Endothelial cell of umbilical vein (primary cell): ENCODE measurements around the gene PTPRD.

Experiments
- CTCF ChIP-seq, 2 donors: IDR thresholded peaks; 1 replicate in 1 of 2; 2 replicates in 1 of 2; pipeline ENCODE4 v1.5.1; 2011; ENCODE audit warnings: low read length in 2 of 2, mild to moderate bottlenecking in 2 of 2, moderate library complexity in 2 of 2, control low read depth in 1 of 2, inconsistent platforms in 1 of 2, low read depth in 1 of 2; ENCODE audit not compliant: insufficient read depth in 1 of 2; ENCODE audit errors: extremely low read depth in 1 of 2
- EZH2 ChIP-seq: IDR thresholded peaks from 2 replicates; pipeline ENCODE4 v1.6.1; 2012; ENCODE audit warnings: borderline replicate concordance, low read depth, mild to moderate bottlenecking, moderate library complexity, low read length, inconsistent platforms; ENCODE audit not compliant: severe bottlenecking
- GATA2 ChIP-seq: IDR thresholded peaks from 2 replicates; pipeline ENCODE4 v1.7.0; 2011; ENCODE audit warnings: low read depth, mild to moderate bottlenecking, moderate library complexity, mixed read lengths, low read length; ENCODE audit not compliant: insufficient read length, insufficient read depth
- MAX ChIP-seq: IDR thresholded peaks from 2 replicates; pipeline ENCODE4 v1.6.1; 2011; ENCODE audit not compliant: insufficient read depth, insufficient read length
- MYC ChIP-seq: IDR thresholded peaks from one replicate; pipeline ENCODE4 v1.6.1; 2011; ENCODE audit warnings: mild to moderate bottlenecking, low read depth, low read length
- POLR2A ChIP-seq: IDR thresholded peaks from 2 replicates; pipeline ENCODE4 v1.6.1; 2012; ENCODE audit warnings: low read depth, mild to moderate bottlenecking, control low read depth, low read length
- POLR2AphosphoS5 ChIP-seq: IDR thresholded peaks from 2 replicates; pipeline ENCODE4 v1.6.1; 2012; ENCODE audit warnings: low read depth, mild to moderate bottlenecking, control low read depth, low read length, moderate library complexity; ENCODE audit not compliant: insufficient read depth

GRCh38 chr9:9963841-9964240 lies 649.0 kb downstream of the PTPRD start:
- no peak for TF ChIP-seq CTCF (IDR thresholded peaks at IDR 0.05; ENCODE audit: extremely low read depth in 1 of 2, insufficient read depth in 1 of 2, low read depth in 1 of 2, low read length in 2 of 2)
- TF ChIP-seq POLR2A: no peak
- no peak for TF ChIP-seq EZH2
- TF ChIP-seq POLR2AphosphoS5: no peak
- no peak for TF ChIP-seq MAX
- TF ChIP-seq GATA2: no peak
- no peak for TF ChIP-seq MYC
